Hepatocyte (in vitro differentiated cells): ENCODE measurements around the gene UPF2.

Experiments
- CTCF ChIP-seq: fragments of 200-600 bp; sonication (generic); IDR thresholded peaks from 2 replicates; pipeline ENCODE4 v1.5.1; 2016; ENCODE audit warnings: antibody characterized with exemption, mild to moderate bottlenecking; ENCODE audit not compliant: poor library complexity
- EZH2 ChIP-seq: fragments of 200-600 bp; sonication (generic); IDR thresholded peaks from 2 replicates; pipeline ENCODE4 v1.6.1; 2016; ENCODE audit warnings: antibody characterized with exemption, mild to moderate bottlenecking, borderline replicate concordance
- EZH2phosphoT487 ChIP-seq: fragments of 200-600 bp; sonication (generic); IDR thresholded peaks from one replicate; pipeline ENCODE4 v1.6.1; 2018; ENCODE audit warnings: antibody characterized with exemption, mild to moderate bottlenecking, low read depth, moderate library complexity; ENCODE audit not compliant: unreplicated experiment, severe bottlenecking

- TF ChIP-seq CTCF (no peak), EZH2 (no peak), EZH2phosphoT487 (no peak)
Observed at GRCh38 chr10:12006671-12007070, 35.9 kb downstream of the UPF2 start.
